ENCODE measurements around the gene PPRC1. TPM values are rescaled to one million over a fixed set of nuclear protein-coding genes. Genes with fewer than 3 reads are reported as not detected.
A peak's percentile ranks its signal among the peaks of the same experiment; 100 is the strongest.
"Not testable (repeated sequence)": the region's sequence is repeated elsewhere in the genome, so short reads cannot be mapped to it uniquely, and the experiment has no call there.

Gene PPRC1
- total RNA-seq, 1 experiment from 2014 or later: 7.0 TPM

DNA sequence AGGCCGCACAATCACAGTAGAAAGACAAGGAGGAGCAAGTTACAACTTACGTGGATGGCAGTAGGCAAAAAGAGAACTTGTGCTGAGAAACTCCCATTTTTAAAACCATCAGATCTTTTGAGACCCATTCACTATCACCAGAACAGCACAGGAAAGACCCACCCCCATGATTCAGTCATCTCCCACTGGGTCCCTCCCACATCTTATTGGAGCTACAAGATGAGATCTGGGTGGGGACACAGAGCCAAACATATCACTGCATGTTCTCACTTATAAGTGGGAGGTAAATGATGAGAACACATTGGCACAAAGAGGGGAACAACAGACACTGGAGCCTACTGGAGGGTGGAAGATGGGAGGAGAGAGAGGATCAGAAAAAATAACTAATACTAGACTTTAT, 51.8 kb downstream of the PPRC1 start:
- in situ Hi-C loops (cut with HindIII; ENCODE audit: low sequenced_read_pairs): no loop called here

DNA sequence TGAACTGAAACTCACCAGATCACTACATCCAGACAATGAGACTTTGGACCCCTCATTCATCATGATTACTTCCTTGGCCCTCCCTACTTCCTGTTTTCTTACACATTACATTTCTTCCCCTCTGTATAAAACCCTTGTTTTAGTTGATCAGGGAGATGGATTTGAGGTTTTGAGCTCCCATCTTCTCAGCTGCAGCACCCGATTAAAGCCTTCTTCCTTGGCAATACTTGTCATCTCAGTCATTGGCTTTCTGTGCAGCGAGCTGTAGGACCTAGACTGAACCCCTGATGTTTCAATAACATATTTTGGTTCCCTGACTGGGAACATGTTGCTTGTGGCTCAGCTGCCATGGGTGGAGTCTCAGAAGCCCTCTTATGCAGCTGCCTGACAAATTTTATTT, 52.4 kb downstream of the PPRC1 start:
- no peak for DNase-seq (ENCODE audit: low spot score)
- in situ Hi-C loops (cut with HindIII; ENCODE audit: low sequenced_read_pairs): no loop called here

More for the DNA sequence above, 51.8 kb downstream of the PPRC1 start:
- DNase-seq (ENCODE audit: low spot score): no peak

DNA sequence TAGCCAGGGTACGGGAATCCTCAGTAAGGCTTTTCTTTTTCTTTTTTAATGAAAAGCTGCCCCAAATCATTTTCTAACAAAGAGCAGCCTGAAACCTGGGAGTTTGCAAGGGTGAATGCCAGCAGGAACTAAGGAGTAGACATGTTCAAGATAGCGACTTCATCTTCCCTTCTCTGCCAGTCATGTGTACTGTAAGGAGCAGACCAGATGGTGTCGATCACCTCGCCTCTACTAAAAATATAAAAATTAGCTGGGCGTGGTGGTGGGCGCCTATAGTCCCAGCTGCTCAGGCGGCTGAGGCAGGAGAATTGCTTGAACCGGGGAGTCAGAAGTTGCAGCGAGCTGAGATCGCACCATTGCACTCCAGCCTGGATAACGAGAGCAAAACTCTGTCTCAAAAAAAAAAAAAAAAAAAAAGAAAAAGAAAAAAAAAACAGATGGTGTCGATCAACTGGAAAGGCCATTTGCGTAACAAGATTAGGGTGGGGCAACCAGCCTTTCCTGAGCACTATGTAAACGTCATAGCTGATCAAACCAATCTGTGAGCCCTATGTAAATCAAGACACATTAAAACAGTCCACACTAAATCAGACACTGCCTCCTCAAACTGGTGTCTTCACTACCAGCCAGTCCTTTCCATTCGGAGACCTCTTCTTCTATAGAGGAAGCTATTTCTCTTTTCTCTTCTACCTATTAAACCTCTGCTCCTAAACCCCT, 53.1 kb downstream of the PPRC1 start:
- in situ Hi-C loops (cut with HindIII; ENCODE audit: low sequenced_read_pairs): no loop called here
- peak; percentile 54 for DNase-seq (ENCODE audit: low spot score)

DNA sequence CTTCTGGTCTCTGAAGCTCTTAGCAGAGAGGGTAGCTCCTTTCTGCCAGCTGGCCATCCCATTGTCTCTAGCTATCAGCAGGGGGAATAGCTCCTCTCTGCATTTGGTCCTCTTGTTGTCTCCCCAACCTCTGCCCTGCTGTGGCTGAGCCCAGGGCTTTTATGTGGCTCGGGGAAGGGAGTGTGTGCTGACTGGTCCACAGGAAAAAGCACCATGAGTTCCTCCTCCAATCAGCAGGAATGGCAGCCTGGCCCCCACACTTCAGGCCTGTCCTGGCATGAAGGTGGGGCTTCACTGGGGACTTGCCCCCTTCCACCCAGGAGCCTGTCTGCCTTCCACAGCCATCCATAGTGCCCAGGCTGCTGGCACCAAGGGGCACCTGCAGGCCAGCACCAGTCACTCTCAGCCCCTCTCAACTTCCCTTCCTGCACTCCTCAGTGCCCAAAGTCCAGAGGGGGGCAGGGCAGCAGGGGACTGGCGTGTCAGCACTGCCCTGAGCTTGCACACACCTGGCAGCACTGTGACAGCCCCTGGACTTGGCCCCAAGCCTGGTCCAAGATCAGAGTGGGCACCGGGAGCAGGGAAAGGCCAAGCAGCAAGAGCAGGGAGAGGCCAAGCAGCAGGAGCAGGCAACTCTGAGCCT, 55.6 kb downstream of the PPRC1 start:
- no peak for DNase-seq (ENCODE audit: low spot score)
- in situ Hi-C loops (cut with HindIII; ENCODE audit: low sequenced_read_pairs): no loop called here

DNA sequence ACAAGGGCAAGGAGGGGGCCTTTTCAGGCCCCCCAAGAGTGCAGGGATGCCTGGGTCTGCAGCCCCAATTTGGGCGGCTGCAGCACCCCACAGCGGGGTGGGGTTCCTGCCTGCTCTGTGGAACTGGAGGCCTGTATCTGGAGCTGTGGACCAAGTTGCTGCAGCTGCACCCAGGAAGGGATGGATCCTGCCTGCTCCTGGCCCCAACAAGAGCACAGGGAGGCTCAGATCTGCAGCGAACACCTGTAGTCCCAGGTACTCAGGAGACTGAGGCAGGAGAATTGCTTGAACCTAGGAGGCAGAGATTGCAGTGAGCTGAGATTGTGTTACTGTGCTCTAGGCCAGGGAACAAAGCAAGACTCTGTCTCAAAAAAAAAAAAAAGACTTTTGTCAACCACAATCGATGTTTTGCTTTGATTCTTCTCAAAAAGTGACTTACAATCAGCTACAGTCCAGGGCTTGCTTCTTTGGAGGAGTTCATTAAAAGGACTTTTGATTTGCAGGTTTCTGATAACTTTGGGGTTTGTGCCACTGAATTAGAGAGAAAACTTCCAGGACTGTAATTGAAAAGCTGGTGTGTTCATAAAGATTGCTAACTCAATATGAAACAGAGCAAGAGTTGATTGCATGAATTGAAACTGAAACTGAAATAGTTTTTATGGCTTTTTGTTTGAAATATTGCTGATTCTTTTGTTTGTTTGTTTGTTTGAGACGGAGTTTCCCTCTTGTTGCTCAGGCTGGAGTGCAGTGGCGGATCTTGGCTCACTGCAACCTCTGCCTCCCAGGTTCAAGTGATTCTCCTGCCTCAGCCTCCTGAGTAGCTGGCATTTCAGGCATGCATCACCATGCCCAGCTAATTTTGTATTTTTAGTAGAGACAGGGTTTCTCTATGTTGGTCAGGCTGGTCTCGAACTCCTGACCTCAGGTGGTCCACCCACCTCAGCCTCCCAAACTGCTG, 56.4 kb downstream of the PPRC1 start:
- DNase-seq (ENCODE audit: low spot score); in situ Hi-C loops (cut with HindIII; ENCODE audit: low sequenced_read_pairs): not testable (repeated sequence)

DNA sequence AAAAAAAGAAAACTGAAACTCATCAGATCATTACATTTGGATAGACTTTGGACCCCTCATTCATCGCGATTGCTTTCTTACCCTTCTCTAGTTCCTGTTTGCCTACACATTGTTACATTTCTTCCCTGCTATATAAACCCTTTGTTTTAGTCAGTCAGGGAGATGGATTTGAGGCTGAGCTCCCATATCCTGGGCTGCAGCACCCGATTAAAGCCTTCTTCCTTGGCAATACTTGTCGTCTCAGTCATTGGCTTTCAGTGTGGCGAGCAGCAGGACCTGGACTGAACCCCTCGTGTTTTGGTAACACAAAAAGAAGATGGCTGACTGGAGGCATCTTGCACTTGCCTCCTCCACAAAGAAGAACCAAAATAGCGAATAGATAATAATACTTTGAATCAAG, 59.1 kb downstream of the PPRC1 start:
- in situ Hi-C loops (cut with HindIII; ENCODE audit: low sequenced_read_pairs): no loop called here
- DNase-seq (ENCODE audit: low spot score): no peak

DNA sequence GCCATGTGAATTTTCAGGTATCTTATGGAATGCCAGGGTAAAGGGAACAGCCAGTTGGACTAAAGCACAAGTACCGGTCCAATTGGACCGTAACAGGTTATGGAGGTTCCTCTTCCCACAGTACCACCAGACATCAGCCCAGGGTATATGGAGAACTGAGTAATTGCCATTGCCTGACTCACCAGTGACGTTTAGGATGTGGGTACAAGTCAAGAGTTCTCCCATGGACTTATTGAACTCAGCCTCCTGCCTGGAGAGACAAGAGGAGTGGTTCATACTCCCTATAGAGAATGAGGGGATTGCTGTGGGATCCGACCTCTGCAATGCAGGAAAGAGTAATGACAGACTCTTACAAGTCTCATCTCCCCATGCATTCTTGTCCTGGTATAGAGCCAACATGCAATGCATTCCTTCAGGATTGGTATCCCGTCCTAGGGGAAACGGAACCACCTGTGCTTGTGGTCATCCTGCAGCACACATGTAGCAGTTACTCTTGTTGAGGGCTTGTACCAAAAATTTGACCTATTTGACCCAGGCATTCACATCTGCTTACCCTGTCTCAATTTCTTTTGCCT, 62.5 kb downstream of the PPRC1 start:
- in situ Hi-C loops (cut with HindIII; ENCODE audit: low sequenced_read_pairs): no loop called here
- DNase-seq (ENCODE audit: low spot score): no peak

DNA sequence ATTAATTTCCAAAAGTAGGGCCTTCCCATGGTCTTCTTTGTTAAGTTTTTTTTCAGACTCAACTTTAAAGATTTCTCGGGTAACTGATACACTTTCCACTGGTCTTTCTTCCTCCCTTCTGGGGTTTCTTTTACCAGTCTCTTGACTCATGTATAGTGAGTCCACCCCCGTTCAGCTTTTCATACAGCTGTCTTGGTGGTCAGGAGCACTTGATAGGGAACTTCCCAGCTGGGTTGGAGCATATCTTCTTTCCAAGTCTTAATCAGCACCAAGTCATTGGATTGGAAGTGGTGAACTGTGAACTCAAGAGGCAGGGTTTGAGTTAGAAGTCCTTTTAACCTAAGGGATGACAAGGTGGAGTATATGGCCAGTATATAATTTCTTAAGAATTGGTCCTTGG, 64.1 kb downstream of the PPRC1 start:
- DNase-seq (ENCODE audit: low spot score): no peak
- in situ Hi-C loops (cut with HindIII; ENCODE audit: low sequenced_read_pairs): no loop called here

DNA sequence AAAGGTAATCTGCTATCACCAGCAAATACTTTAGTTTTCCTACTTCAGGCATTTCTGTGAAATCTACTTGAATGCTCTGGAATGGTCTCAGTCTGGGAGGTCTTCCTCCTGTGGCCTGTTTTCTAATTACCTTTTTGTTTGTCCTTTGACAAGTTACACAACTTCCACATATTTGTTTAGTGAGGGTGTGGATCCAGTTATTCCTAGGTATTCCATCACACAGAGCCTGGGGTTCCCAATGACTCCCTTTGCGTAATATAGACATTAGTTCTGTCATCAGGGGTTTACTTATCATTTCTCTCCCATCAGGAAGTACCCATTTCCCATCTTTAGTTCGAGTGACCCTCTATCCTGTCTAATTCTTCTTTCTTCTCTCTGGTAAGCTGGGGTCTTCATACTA, 65.2 kb downstream of the PPRC1 start:
- no peak for DNase-seq (ENCODE audit: low spot score)
- in situ Hi-C loops (cut with HindIII; ENCODE audit: low sequenced_read_pairs): no loop called here

Other genes starting within 250 kb of the PPRC1 start
- 9.3 and 15.3 TPM in 2 replicates for gene ARMH3, start 76.9 kb upstream of the PPRC1 start, total RNA-seq (2014; rRNA removed; shearing (Covaris generic))
- gene HPS6, start 67.7 kb upstream of the PPRC1 start, total RNA-seq (2014; rRNA removed; shearing (Covaris generic)): 55.3 and 71.9 TPM in 2 replicates
- 59.7 and 62.5 TPM in 2 replicates for gene LDB1, start 12.7 kb upstream of the PPRC1 start, total RNA-seq (2014; rRNA removed; shearing (Covaris generic))
- 137 and 202 TPM in 2 replicates for gene NOLC1, start 19.3 kb downstream of the PPRC1 start, total RNA-seq (2014; rRNA removed; shearing (Covaris generic))
- gene ELOVL3, start 93.3 kb downstream of the PPRC1 start, total RNA-seq (2014; rRNA removed; shearing (Covaris generic)): 2.1 and 3.3 TPM in 2 replicates
- gene PITX3, start 108.5 kb downstream of the PPRC1 start, total RNA-seq (2014; rRNA removed; shearing (Covaris generic)): 5.4 and 6.3 TPM in 2 replicates
- gene GBF1, start 112.5 kb downstream of the PPRC1 start, total RNA-seq (2014; rRNA removed; shearing (Covaris generic)): 15.3 and 16.0 TPM in 2 replicates

Measured in G401 (cell line).